Ovary (tissue), 9 donors: ENCODE data around the gene ATG2B. TPM values are rescaled to one million over a fixed set of nuclear protein-coding genes. Genes with fewer than 3 reads are reported as not detected.

Source experiments
- DNase-seq, 5 donors: peaks; one replicate each; pipeline ENCODE4 v3.0.0-alpha.2; 2019 to 2020
- H3K27ac ChIP-seq, 2 donors: fragments of 200-600 bp; one replicate each; pipeline versions ENCODE4 v1.5.1 to v1.8.0; 2019 to 2022
- H3K27me3 ChIP-seq: fragments of 200-600 bp; one replicate; pipeline ENCODE4 v1.8.0; 2022
- H3K36me3 ChIP-seq: fragments of 200-600 bp; sonication (generic); one replicate; pipeline ENCODE4 v1.5.1; 2019
- H3K4me1 ChIP-seq: one replicate; pipeline ENCODE4 v1.8.1; 2013; ENCODE audit warnings: mild to moderate bottlenecking, moderate library complexity; ENCODE audit not compliant: insufficient read depth
- H3K4me3 ChIP-seq: fragments of 200-600 bp; sonication (generic); one replicate; pipeline ENCODE4 v1.5.1; 2017
- H3K9me3 ChIP-seq, 2 donors: fragments of 200-600 bp in 1 of 2; sonication (generic) in 1 of 2; one replicate each; pipeline versions ENCODE4 v1.5.1 to v1.8.1; 2013 to 2019; ENCODE audit warnings: mild to moderate bottlenecking in 1 of 2, moderate library complexity in 1 of 2
- CTCF ChIP-seq, 3 donors: fragments of 450-650 bp in 2 of 3; fragments of 200-600 bp in 1 of 3; IDR thresholded peaks; one replicate each; pipeline versions ENCODE4 v1.5.1 to v1.8.0; 2016 to 2022; ENCODE audit warnings: antibody characterized with exemption in 3 of 3, mild to moderate bottlenecking in 1 of 3
- EP300 ChIP-seq: sonication (generic); formaldehyde crosslinking; IDR thresholded peaks from one replicate; pipeline ENCODE4 v1.6.1; 2017; ENCODE audit warnings: antibody characterized with exemption
- POLR2A ChIP-seq: fragments of 450-650 bp; IDR thresholded peaks from one replicate; pipeline ENCODE4 v1.6.1; 2017; ENCODE audit warnings: antibody characterized with exemption, mild to moderate bottlenecking, moderate library complexity
- WGBS, 3 donors: extraction: QIAGEN DNeasy Blood & Tissue Kit in 1 of 3; methylation state at CpG; one replicate each; pipeline versions ENCODE4 v1.1.5 to v1.1.7; 2013 to 2017; 5-methylcytosine and 5-hydroxymethylcytosine counted together
- intact Hi-C, 4 donors: fragments of 100-400 bp; cut with DNase I; formaldehyde crosslinking; loops; one replicate each; pipeline versions ENCODE4 v1.11.0 to v1.15.1; 2022 to 2023
- polyA plus RNA-seq, 2 donors: library from polyadenylated mRNA; stranded (reverse); fragments of 200-250 nt in 1 of 2; fragments of 350-450 nt in 1 of 2; fragmentation: Illumina TruSeq in 1 of 2; extraction: RNeasy Lipid Tissue Mini Kit (QIAGEN cat#74804) in 1 of 2; gene quantifications; one replicate each; pipeline ENCODE4 v1.2.3, GENCODE V29; 2013 to 2014
- total RNA-seq, 7 donors: library from RNA; depleted of rRNA in 2 of 7; stranded (reverse); fragments of >200 nt in 2 of 7; fragmentation: NEBNext Ultra II Directional in 3 of 7; extraction: Animal tissue kit (Norgen Biotek cat#: 25700) in 3 of 7; gene quantifications; one replicate each; pipeline versions ENCODE4 v1.1.0 to v1.2.4, GENCODE V29; 2016 to 2023
- donor health status: DM: no; HTN: no; CAD: no; lungs with moderate emphysema.
- donor health status: DM: no; HTN: no; CAD: no.
- donor health status: Bipolar disorder and iron deficiency.
- donor health status: DM: yes; HTN: yes; CAD: no.
- donor health status: DM: no; HTN: no; CAD: no.
- donor health status: DM: yes; HTN: yes; CAD: no.

Gene ATG2B
- total and polyA plus RNA-seq, 9 donors: 5.3 to 33.1 (median 22.6) TPM

GRCh38 chr14:96362071-96362964 lies 823 bp downstream of the ATG2B start:
- peaks cover 7% of the 10 kb centered on the region for H3K4me1 ChIP-seq
- peak overlapping the region; percentile 82 to 86 for H3K27ac ChIP-seq
- no peaks in the 10 kb centered on the region for H3K9me3 ChIP-seq
- intact Hi-C loops: no loop called here
- peak in 1 of 5 donors; percentile 21 for DNase-seq
- peak overlapping the region; percentile 95 for H3K4me3 ChIP-seq
- 1 to 2% (median 2%) methylated on average over 27 of the region's 27 CpGs for WGBS, 3 donors
- no peaks in the 10 kb centered on the region for H3K27me3 ChIP-seq
- TF ChIP-seq CTCF (IDR thresholded peaks at IDR 0.05): no peak
- no peaks in the 10 kb centered on the region for H3K36me3 ChIP-seq

GRCh38 chr14:96359959-96360358 lies 3.2 kb downstream of the ATG2B start:
- Histone ChIP-seq H3K4me3 (no peak overlapping the region), H3K27me3 (no peaks in the 10 kb centered on the region), H3K9me3 (no peaks in the 10 kb centered on the region), H3K4me1 (peaks cover 8% of the 10 kb centered on the region), H3K36me3 (no peaks in the 10 kb centered on the region), H3K27ac (no peak overlapping the region)
- DNase-seq: no peak
- intact Hi-C loops: no loop called here
- TF ChIP-seq CTCF (IDR thresholded peaks at IDR 0.05): no peak
- TF ChIP-seq POLR2A: no peak
- no peak for TF ChIP-seq EP300

GRCh38 chr14:96357216-96357615 lies 5.9 kb downstream of the ATG2B start:
- no peak overlapping the region for H3K27ac ChIP-seq
- H3K4me1 ChIP-seq: peaks cover 9% of the 10 kb centered on the region
- intact Hi-C loops: no loop called here
- WGBS, 3 donors: 94 to 95% (median 95%) methylated on average over 3 of the region's 3 CpGs
- no peaks in the 10 kb centered on the region for H3K9me3 ChIP-seq
- no peaks in the 10 kb centered on the region for H3K36me3 ChIP-seq
- H3K4me3 ChIP-seq: no peak overlapping the region
- TF ChIP-seq POLR2A: no peak
- TF ChIP-seq CTCF (IDR thresholded peaks at IDR 0.05): no peak
- TF ChIP-seq EP300: no peak
- H3K27me3 ChIP-seq: no peaks in the 10 kb centered on the region
- no peak for DNase-seq

GRCh38 chr14:96354246-96354645 lies 8.9 kb downstream of the ATG2B start:
- no peak for DNase-seq
- no peak for TF ChIP-seq POLR2A
- TF ChIP-seq CTCF (IDR thresholded peaks at IDR 0.05): no peak
- TF ChIP-seq EP300: no peak
- no peak overlapping the region for H3K4me3 ChIP-seq
- no peaks in the 10 kb centered on the region for H3K9me3 ChIP-seq
- H3K27ac ChIP-seq: no peak overlapping the region
- H3K36me3 ChIP-seq: no peaks in the 10 kb centered on the region
- intact Hi-C loops: no loop called here
- H3K27me3 ChIP-seq: no peaks in the 10 kb centered on the region
- peaks cover 6% of the 10 kb centered on the region for H3K4me1 ChIP-seq
- WGBS, 3 donors: 92 to 97% (median 94%) methylated on average over 4 of the region's 4 CpGs
